H1 (cell line): ENCODE measurements around the gene RPRD1A. TPM values are rescaled to one million over a fixed set of nuclear protein-coding genes. Genes with fewer than 3 reads are reported as not detected.
A peak's percentile ranks its signal among the peaks of the same experiment; 100 is the strongest.

Experiments used
- CTCF ChIA-PET: fragments of 300-600 bp; sonication (Branson Sonifier 250); formaldehyde crosslinking; loops from one replicate; lab custom pipeline; 2021; ENCODE audit not compliant: partially characterized antibody; lab: Charles Lee
- POLR2A ChIA-PET: fragments of 300-600 bp; sonication (Branson Sonifier 250); formaldehyde crosslinking; loops from one replicate; lab custom pipeline; 2021; ENCODE audit warnings: inconsistent platforms; ENCODE audit not compliant: partially characterized antibody; lab: Charles Lee
- DNase-seq, 2 experiments: peaks; one replicate each; pipeline versions ENCODE4 v3.0.0 to v3.0.0-alpha.2; 2010 to 2022; ENCODE audit warnings: low spot score in 2 of 2, low read depth in 1 of 2, mixed read lengths in 1 of 2
- FAIRE-seq: peaks from 2 replicates; lab custom pipeline; 2011; peaks lifted over from hg19 to GRCh38; lab: Jason Lieb, UNC
- H2AFZ ChIP-seq: 2 replicates; pipeline ENCODE4 v1.8.1; 2012; ENCODE audit warnings: low read length, inconsistent platforms
- H2AK5ac ChIP-seq: 2 replicates; pipeline ENCODE4 v1.6.1; 2013; ENCODE audit warnings: low read depth, low read length
- H2BK120ac ChIP-seq: replicated peaks from 2 replicates; pipeline ENCODE3; 2013; ENCODE audit warnings: low read depth, low read length, inconsistent platforms
- H2BK12ac ChIP-seq: 2 replicates; pipeline ENCODE4 v1.6.1; 2013; ENCODE audit warnings: low read depth, low read length
- H2BK15ac ChIP-seq: 2 replicates; pipeline ENCODE4 v1.6.1; 2013; ENCODE audit warnings: low read length
- H2BK20ac ChIP-seq: 2 replicates; pipeline ENCODE4 v1.6.1; 2013; ENCODE audit warnings: low read length
- H2BK5ac ChIP-seq: 2 replicates; pipeline ENCODE4 v1.6.1; 2013; ENCODE audit warnings: low read depth, low read length
- H3K14ac ChIP-seq: 2 replicates; pipeline ENCODE4 v1.6.1; 2013; ENCODE audit warnings: inconsistent platforms; ENCODE audit not compliant: insufficient read length
- H3K18ac ChIP-seq: 2 replicates; pipeline ENCODE4 v1.6.1; 2013; ENCODE audit warnings: low read length; ENCODE audit errors: extremely low read depth
- H3K23ac ChIP-seq: 2 replicates; pipeline ENCODE4 v1.6.1; 2013; ENCODE audit warnings: inconsistent platforms; ENCODE audit not compliant: insufficient read length
- H3K23me2 ChIP-seq: 2 replicates; pipeline ENCODE4 v1.6.1; 2013; ENCODE audit warnings: low read depth, low read length
- H3K27ac ChIP-seq: 2 replicates; pipeline ENCODE4 v1.6.1; 2011; ENCODE audit warnings: low read depth, low read length, inconsistent platforms
- H3K27me3 ChIP-seq, 4 experiments: replicated peaks in 1 of 4; 1 replicate in 1 of 4; 2 replicates in 3 of 4; pipeline versions ENCODE4 v1.6.1 to v1.8.1; 2011 to 2013; ENCODE audit warnings: low read length in 3 of 4, mild to moderate bottlenecking in 3 of 4, inconsistent platforms in 2 of 4, mixed read lengths in 2 of 4, moderate library complexity in 1 of 4; ENCODE audit not compliant: control insufficient read depth in 3 of 4, insufficient read depth in 3 of 4; ENCODE audit errors: extremely low read depth in 1 of 4
- H3K36me3 ChIP-seq, 4 experiments: 2 replicates each; pipeline versions ENCODE4 v1.6.1 to v1.8.1; 2011 to 2013; ENCODE audit warnings: mild to moderate bottlenecking in 4 of 4, low read length in 3 of 4, moderate library complexity in 2 of 4, control low read depth in 1 of 4, inconsistent platforms in 1 of 4; ENCODE audit not compliant: insufficient read depth in 4 of 4, control insufficient read depth in 2 of 4
- H3K4ac ChIP-seq: replicated peaks from 2 replicates; pipeline ENCODE3; 2013; ENCODE audit warnings: low read length, low read depth, mixed read lengths, inconsistent platforms; ENCODE audit not compliant: insufficient read length
- H3K4me1 ChIP-seq, 4 experiments: replicated peaks in 1 of 4; 1 replicate in 1 of 4; 2 replicates in 3 of 4; pipeline versions ENCODE4 v1.6.1 to v1.8.1; 2011 to 2013; ENCODE audit warnings: low read length in 3 of 4, inconsistent platforms in 2 of 4, mixed read lengths in 1 of 4; ENCODE audit not compliant: insufficient read depth in 4 of 4, control insufficient read depth in 3 of 4
- H3K4me2 ChIP-seq, 2 experiments: 2 replicates each; pipeline versions ENCODE4 v1.6.1 to v1.8.1; 2011 to 2013; ENCODE audit warnings: low read depth in 2 of 2, low read length in 2 of 2, control low read depth in 1 of 2, inconsistent platforms in 1 of 2, mild to moderate bottlenecking in 1 of 2; ENCODE audit not compliant: insufficient read depth in 1 of 2
- H3K4me3 ChIP-seq, 4 experiments: fragments of 200-600, 300-600 bp in 1 of 4; sonication (generic), shearing (Covaris generic), sonication (Bioruptor Twin) in 1 of 4; 2 replicates each; pipeline versions ENCODE4 v1.5.1 to v1.8.1; 2011 to 2016; ENCODE audit warnings: low read length in 4 of 4, low read depth in 3 of 4, control low read depth in 2 of 4, inconsistent platforms in 2 of 4, mild to moderate bottlenecking in 2 of 4, mixed read lengths in 1 of 4, moderate library complexity in 1 of 4; ENCODE audit not compliant: insufficient read depth in 2 of 4; ENCODE audit errors: extremely low read depth in 1 of 4
- H3K56ac ChIP-seq: replicated peaks from 2 replicates; pipeline ENCODE3; 2013; ENCODE audit warnings: low read depth, mild to moderate bottlenecking, mixed read lengths, low read length, inconsistent platforms; ENCODE audit not compliant: insufficient read length
- H3K79me1 ChIP-seq: 2 replicates; pipeline ENCODE4 v1.6.1; 2013; ENCODE audit warnings: low read depth, low read length, control low read depth
- H3K79me2 ChIP-seq, 2 experiments: 2 replicates each; pipeline versions ENCODE4 v1.6.1 to v1.8.1; 2012 to 2013; ENCODE audit warnings: low read length in 2 of 2, mild to moderate bottlenecking in 2 of 2, inconsistent platforms in 1 of 2; ENCODE audit not compliant: insufficient read depth in 2 of 2, control insufficient read depth in 1 of 2
- H3K9ac ChIP-seq, 4 experiments: replicated peaks in 1 of 4; 1 replicate in 1 of 4; 2 replicates in 3 of 4; pipeline versions ENCODE4 v1.6.1 to v1.8.1; 2011 to 2013; ENCODE audit warnings: low read depth in 3 of 4, low read length in 3 of 4, control low read depth in 2 of 4, mild to moderate bottlenecking in 2 of 4, moderate library complexity in 2 of 4, inconsistent platforms in 1 of 4; ENCODE audit errors: extremely low read depth in 1 of 4
- H3K9me3 ChIP-seq, 2 experiments: 2 replicates each; pipeline versions ENCODE4 v1.6.1 to v1.8.1; 2012 to 2013; ENCODE audit warnings: mild to moderate bottlenecking in 2 of 2, moderate library complexity in 2 of 2, control low read depth in 1 of 2, inconsistent platforms in 1 of 2, low read depth in 1 of 2, low read length in 1 of 2, mixed read lengths in 1 of 2; ENCODE audit not compliant: insufficient read depth in 2 of 2
- H4K20me1 ChIP-seq, 2 experiments: replicated peaks in 1 of 2; 2 replicates each; pipeline versions ENCODE3 to v1.8.1; 2011 to 2013; ENCODE audit warnings: inconsistent platforms in 2 of 2, low read length in 2 of 2, mild to moderate bottlenecking in 1 of 2; ENCODE audit not compliant: insufficient read depth in 2 of 2, control insufficient read depth in 1 of 2
- H4K5ac ChIP-seq: 2 replicates; pipeline ENCODE4 v1.6.1; 2013; ENCODE audit warnings: low read length, low read depth, mixed read lengths, inconsistent platforms; ENCODE audit not compliant: insufficient read length
- H4K8ac ChIP-seq: 2 replicates; pipeline ENCODE4 v1.8.0; 2013; ENCODE audit warnings: mild to moderate bottlenecking, moderate library complexity, low read length, inconsistent platforms; ENCODE audit not compliant: insufficient read depth; ENCODE audit errors: extremely low read depth
- H4K91ac ChIP-seq: replicated peaks from 2 replicates; pipeline ENCODE3; 2013; ENCODE audit warnings: low read length, mixed read lengths, inconsistent platforms; ENCODE audit not compliant: insufficient read length
- RAD21 ChIP-seq, 2 experiments: IDR thresholded peaks in 1 of 2; conservative IDR thresholded peaks in 1 of 2; 2 replicates each; pipeline ENCODE4 v1.6.1; 2011; ENCODE audit warnings: low read depth in 2 of 2, low read length in 2 of 2, improper control_type of control experiment in 1 of 2, inconsistent platforms in 1 of 2, mild to moderate bottlenecking in 1 of 2, moderate library complexity in 1 of 2
- WGBS, 2 experiments: shearing (Covaris generic) in 1 of 2; methylation state at CpG; one replicate each; pipeline versions ENCODE4 v1.1.6 to v1.1.7; 2013 to 2015; ENCODE audit warnings: low lambda C conversion rate in 2 of 2, mixed read lengths in 2 of 2, inconsistent platforms in 1 of 2, low coverage in 1 of 2, missing lambda C conversion rate in 1 of 2; ENCODE audit not compliant: insufficient replicate concordance in 2 of 2, insufficient coverage in 1 of 2, insufficient read length in 1 of 2; ENCODE audit errors: extremely low coverage in 1 of 2, missing lambda C conversion rate in 1 of 2; 5-methylcytosine and 5-hydroxymethylcytosine counted together
- polyA plus RNA-seq, 7 experiments: library from polyadenylated mRNA; depleted of rRNA in 3 of 7; stranded (reverse) in 5 of 7; unstranded in 2 of 7; fragments of >200 nt in 5 of 7; fragments of 200-250 nt in 2 of 7; gene quantifications; 1 replicate in 5 of 7; 2 replicates in 1 of 7; 4 replicates in 1 of 7; pipeline versions ENCODE4 v1.2.1 to v1.2.3, GENCODE V29; 2011 to 2013; ENCODE audit warnings: missing spikeins in 2 of 7, mixed read lengths in 2 of 7
- total RNA-seq: library from RNA; stranded (reverse); fragmentation: NEBNext Ultra II Directional; extraction: Animal tissue kit (Norgen Biotek cat#: 25700); gene quantifications from 2 replicates; pipeline ENCODE4 v1.2.1, GENCODE V29; 2021
- TF ChIP-seq, protein P1 (sequence below): IDR thresholded peaks from 2 replicates; pipeline ENCODE4 v1.6.1; 2012; ENCODE audit warnings: inconsistent platforms
- TF ChIP-seq, protein P2 (sequence below), 3 experiments: IDR thresholded peaks; 1 replicate in 2 of 3; 2 replicates in 1 of 3; pipeline versions ENCODE4 v1.5.1 to v1.6.1; 2011; ENCODE audit warnings: low read length in 3 of 3, mild to moderate bottlenecking in 3 of 3, inconsistent platforms in 2 of 3, low read depth in 1 of 3, moderate library complexity in 1 of 3; ENCODE audit not compliant: insufficient read depth in 1 of 3; ENCODE audit errors: control extremely low read depth in 1 of 3

RPRD1A gene
- total and polyA plus RNA-seq, 2 of the 8 experiments (the other 6 are each of a cell fraction or from before 2014, with no cell fraction given), result 40.5 to 106 TPM

DNA sequence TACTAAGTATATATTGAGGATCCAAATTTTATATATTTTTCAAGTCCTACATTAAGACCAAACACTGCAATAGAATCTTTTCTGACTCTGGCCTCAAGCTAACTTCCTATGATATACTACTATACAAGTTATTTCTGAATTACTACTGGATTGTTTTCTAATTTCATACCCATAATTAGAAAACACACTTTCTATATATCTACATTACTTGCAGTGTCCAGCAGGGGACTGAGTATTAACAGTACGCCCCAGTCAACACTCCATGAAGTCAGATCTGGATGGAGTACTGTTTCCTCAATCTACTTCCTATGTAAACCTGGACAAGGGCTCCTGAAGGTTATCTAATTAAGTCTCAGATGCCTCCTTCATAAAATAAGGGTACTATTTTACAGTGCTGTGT is 68.4 kb downstream of the RPRD1A start:
- H4K20me1 ChIP-seq, result no peaks in the 10 kb centered on the region
- no peaks in the 10 kb centered on the region for H3K4me1 ChIP-seq
- H3K23me2 ChIP-seq, result no peaks in the 10 kb centered on the region
- no peaks in the 10 kb centered on the region; the same call in 1 of the 2 replicates for H3K79me1 ChIP-seq
- no peak overlapping the region for H4K91ac ChIP-seq
- no peak overlapping the region for H3K9ac ChIP-seq
- H3K4me2 ChIP-seq, result no peak overlapping the region
- TF ChIP-seq, protein P1, sequence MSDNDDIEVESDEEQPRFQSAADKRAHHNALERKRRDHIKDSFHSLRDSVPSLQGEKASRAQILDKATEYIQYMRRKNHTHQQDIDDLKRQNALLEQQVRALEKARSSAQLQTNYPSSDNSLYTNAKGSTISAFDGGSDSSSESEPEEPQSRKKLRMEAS, result no peak
- TF ChIP-seq, protein P2, sequence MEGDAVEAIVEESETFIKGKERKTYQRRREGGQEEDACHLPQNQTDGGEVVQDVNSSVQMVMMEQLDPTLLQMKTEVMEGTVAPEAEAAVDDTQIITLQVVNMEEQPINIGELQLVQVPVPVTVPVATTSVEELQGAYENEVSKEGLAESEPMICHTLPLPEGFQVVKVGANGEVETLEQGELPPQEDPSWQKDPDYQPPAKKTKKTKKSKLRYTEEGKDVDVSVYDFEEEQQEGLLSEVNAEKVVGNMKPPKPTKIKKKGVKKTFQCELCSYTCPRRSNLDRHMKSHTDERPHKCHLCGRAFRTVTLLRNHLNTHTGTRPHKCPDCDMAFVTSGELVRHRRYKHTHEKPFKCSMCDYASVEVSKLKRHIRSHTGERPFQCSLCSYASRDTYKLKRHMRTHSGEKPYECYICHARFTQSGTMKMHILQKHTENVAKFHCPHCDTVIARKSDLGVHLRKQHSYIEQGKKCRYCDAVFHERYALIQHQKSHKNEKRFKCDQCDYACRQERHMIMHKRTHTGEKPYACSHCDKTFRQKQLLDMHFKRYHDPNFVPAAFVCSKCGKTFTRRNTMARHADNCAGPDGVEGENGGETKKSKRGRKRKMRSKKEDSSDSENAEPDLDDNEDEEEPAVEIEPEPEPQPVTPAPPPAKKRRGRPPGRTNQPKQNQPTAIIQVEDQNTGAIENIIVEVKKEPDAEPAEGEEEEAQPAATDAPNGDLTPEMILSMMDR (IDR thresholded peaks at IDR 0.05; ENCODE audit: control extremely low read depth in 1 of 3, insufficient read depth in 1 of 3, low read depth in 1 of 3, low read length in 3 of 3), result peak in 2 of 3 experiments; percentile 4 to 32; a peak in 1 of 4 replicates
- TF ChIP-seq RAD21 (IDR thresholded peaks at IDR 0.05 in 1 of 2, conservative IDR thresholded peaks at IDR 0.05 in 1 of 2; ENCODE audit: low read depth in 2 of 2, low read length in 2 of 2), result peak in 1 of 2 experiments; percentile 21; a peak in 1 of 4 replicates
- H2BK5ac ChIP-seq, result no peak overlapping the region
- no peak overlapping the region for H3K56ac ChIP-seq
- H2BK15ac ChIP-seq, result no peak overlapping the region
- H3K4me3 ChIP-seq, result no peak overlapping the region
- H3K4ac ChIP-seq, result no peak overlapping the region
- no peak overlapping the region for H2AFZ ChIP-seq
- ChIA-PET POLR2A (interaction anchor here (0.6 to 1.4 kb wide), 4 partner anchors 10 to 35 kb away, joined by 3 to 4 read pairs (median 3); no protein-coding TSS in a partner anchor), CTCF (interaction anchor here (0.7 to 2.6 kb wide), 10 partner anchors 11 to 562 kb away, joined by 3 to 9 read pairs (median 3); partner anchors contain the start of gene ELP2)
- DNase-seq, result no peak
- no peak overlapping the region for H3K18ac ChIP-seq
- H2BK20ac ChIP-seq, result no peak overlapping the region
- no peak overlapping the region for H3K23ac ChIP-seq
- no peak overlapping the region for H3K27ac ChIP-seq
- no peaks in the 10 kb centered on the region for H3K27me3 ChIP-seq
- H4K8ac ChIP-seq, result no peak overlapping the region
- no peak overlapping the region for H4K5ac ChIP-seq
- no peak overlapping the region for H3K14ac ChIP-seq
- no peak overlapping the region for H2BK120ac ChIP-seq
- FAIRE-seq, result no peak
- no peaks in the 10 kb centered on the region for H3K36me3 ChIP-seq
- 84% methylated on average over 1 of the region's 1 CpG; no CpG with 5 or more reads in 1 of the 2 experiments for WGBS, 2 experiments
- no peaks in the 10 kb centered on the region for H3K79me2 ChIP-seq
- no peak overlapping the region for H2BK12ac ChIP-seq
- H3K9me3 ChIP-seq, result no peaks in the 10 kb centered on the region
- no peak overlapping the region for H2AK5ac ChIP-seq
